ENCODE measurements around the gene ZDHHC8. TPM values are rescaled to one million over a fixed set of nuclear protein-coding genes. Genes with fewer than 3 reads are reported as not detected.

Gene ZDHHC8
- total RNA-seq, 3 donors from 2014 or later: 10.2 to 14.1 (median 11.2) TPM

GRCh38 chr22:20146777-20147176, 15.2 kb downstream of the ZDHHC8 start:
- H3K4me1 ChIP-seq: no peaks in the 10 kb centered on the region
- no peaks in the 10 kb centered on the region for H3K36me3 ChIP-seq
- H3K27me3 ChIP-seq: no peaks in the 10 kb centered on the region
- DNase-seq (ENCODE audit: low spot score in 2 of 2): no peak
- TF ChIP-seq CTCF (IDR thresholded peaks at IDR 0.05) (no peak), POLR2A (IDR thresholded peaks at IDR 0.05) (no peak), POLR2AphosphoS5 (IDR thresholded peaks at IDR 0.05) (no peak)
- intact Hi-C loops (cut with DNase I; ENCODE audit: low total_unique reads): no loop called here
- no peak overlapping the region for H3K27ac ChIP-seq
- no peak overlapping the region for H3K4me3 ChIP-seq
- no peaks in the 10 kb centered on the region for H3K9me3 ChIP-seq

- Histone ChIP-seq H3K4me1 (no peaks in the 10 kb centered on the region), H3K36me3 (no peaks in the 10 kb centered on the region), H3K4me3 (no peak overlapping the region), H3K27me3 (no peaks in the 10 kb centered on the region), H3K27ac (no peak overlapping the region), H3K9me3 (no peaks in the 10 kb centered on the region)
- intact Hi-C loops (cut with DNase I; ENCODE audit: low total_unique reads): no loop called here
- no peak for DNase-seq (ENCODE audit: low spot score in 2 of 2)
- TF ChIP-seq CTCF (IDR thresholded peaks at IDR 0.05): no peak
- TF ChIP-seq POLR2AphosphoS5 (IDR thresholded peaks at IDR 0.05): no peak
- TF ChIP-seq POLR2A (IDR thresholded peaks at IDR 0.05): no peak
Observed at GRCh38 chr22:20147237-20147988, 15.8 kb downstream of the ZDHHC8 start.

- H3K4me3 ChIP-seq: no peak overlapping the region
- H3K4me1 ChIP-seq: no peaks in the 10 kb centered on the region
- H3K36me3 ChIP-seq: no peaks in the 10 kb centered on the region
- H3K9me3 ChIP-seq: no peaks in the 10 kb centered on the region
- intact Hi-C loops (cut with DNase I; ENCODE audit: low total_unique reads): no loop called here
- TF ChIP-seq POLR2A (IDR thresholded peaks at IDR 0.05) (no peak), POLR2AphosphoS5 (IDR thresholded peaks at IDR 0.05) (no peak), CTCF (IDR thresholded peaks at IDR 0.05) (no peak)
- no peak for DNase-seq (ENCODE audit: low spot score in 2 of 2)
- H3K27me3 ChIP-seq: no peaks in the 10 kb centered on the region
- H3K27ac ChIP-seq: no peak overlapping the region
Observed at GRCh38 chr22:20148414-20148813, 16.8 kb downstream of the ZDHHC8 start.

- Histone ChIP-seq H3K4me3 (no peak overlapping the region), H3K27ac (no peak overlapping the region), H3K27me3 (no peaks in the 10 kb centered on the region), H3K9me3 (no peaks in the 10 kb centered on the region), H3K36me3 (no peaks in the 10 kb centered on the region), H3K4me1 (no peaks in the 10 kb centered on the region)
- no peak for DNase-seq (ENCODE audit: low spot score in 2 of 2)
- TF ChIP-seq POLR2A (IDR thresholded peaks at IDR 0.05) (no peak), POLR2AphosphoS5 (IDR thresholded peaks at IDR 0.05) (no peak)
- intact Hi-C loops (cut with DNase I; ENCODE audit: low total_unique reads): no loop called here
Observed at GRCh38 chr22:20149257-20150250, 17.9 kb downstream of the ZDHHC8 start.

- Histone ChIP-seq H3K27me3 (peaks cover 0 to 4% of the 10 kb centered on the region in 2 donors), H3K4me1 (no peaks in the 10 kb centered on the region), H3K9me3 (no peaks in the 10 kb centered on the region), H3K27ac (no peak within 1 kb of the TSS), H3K36me3 (no peaks in the 10 kb centered on the region), H3K4me3 (no peak within 1 kb of the TSS)
- DNase-seq (ENCODE audit: low spot score in 2 of 2): no peak
- intact Hi-C loops (cut with DNase I; ENCODE audit: low total_unique reads): no loop called here
- TF ChIP-seq CTCF (IDR thresholded peaks at IDR 0.05) (no peak), POLR2AphosphoS5 (IDR thresholded peaks at IDR 0.05) (no peak), POLR2A (IDR thresholded peaks at IDR 0.05) (no peak)
Observed at GRCh38 chr22:20150381-20151275, 19.0 kb downstream of the ZDHHC8 start, which contains the start of gene CCDC188. Gene CCDC188, minus strand, starts transcription at chr22:20151055. Its CDS starts 69 bp downstream, at chr22:20150986.

Measured in breast epithelium (tissue), 4 donors.